Measurements from ENCODE around the gene TMF1.

GRCh38 chr3:69058947-69059224, 6.8 kb upstream of the TMF1 start:
- TF ChIP-seq POLR2A (IDR thresholded peaks at IDR 0.05) (no peak), CTCF (IDR thresholded peaks at IDR 0.05) (no peak)

Measured in vagina (tissue), 2 donors.